Measurements from ENCODE around the gene PRKAR2B. TPM values are rescaled to one million over a fixed set of nuclear protein-coding genes. Genes with fewer than 3 reads are reported as not detected.
"Not testable (repeated sequence)": the region's sequence is repeated elsewhere in the genome, so short reads cannot be mapped to it uniquely, and the experiment has no call there.

Gene PRKAR2B
- total RNA-seq, 1 donor from 2014 or later: 17.8 TPM

DNA sequence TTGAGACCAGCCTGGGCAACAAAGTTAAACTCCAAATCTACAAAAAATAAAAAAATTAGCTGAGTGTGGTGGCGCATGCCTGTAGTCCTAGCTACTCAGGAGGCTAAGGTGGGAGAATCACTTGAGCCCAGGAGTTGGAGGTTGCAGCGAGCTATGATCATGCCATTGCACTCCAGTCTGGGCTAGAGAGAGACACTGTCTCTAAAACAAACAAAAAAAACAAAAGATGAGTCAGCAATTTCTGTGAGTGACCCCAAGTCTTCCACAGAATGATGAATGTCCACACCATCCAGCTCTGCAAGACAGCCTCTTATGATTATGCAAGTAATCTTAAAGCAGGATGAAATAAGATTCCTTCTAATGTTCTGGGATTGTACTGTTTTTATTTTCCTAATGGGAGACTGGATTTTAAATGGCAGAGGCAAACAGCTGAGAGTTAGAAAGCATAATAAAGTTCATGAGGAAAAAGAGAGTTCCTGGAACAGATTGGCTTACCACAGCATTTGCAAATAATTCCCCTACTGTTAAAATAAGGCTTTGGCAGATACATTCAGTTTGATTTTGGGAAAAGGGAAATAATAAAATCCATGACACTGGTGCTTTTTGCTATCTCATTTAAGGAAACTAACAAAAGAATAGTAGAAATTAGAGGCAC lies 18.9 kb upstream of the PRKAR2B start:
- intact Hi-C loops (cut with DNase I): no loop called here
- DNase-seq (ENCODE audit: low spot score): no peak
- peak; percentile 78 for ATAC-seq

- ATAC-seq (no peak), DNase-seq (ENCODE audit: low spot score) (no peak)
- intact Hi-C loops (cut with DNase I): no loop called here
Measured at GRCh38 chr7:107026166-107026565, 18.3 kb upstream of the PRKAR2B start.

GRCh38 chr7:107027208-107027607 lies 17.3 kb upstream of the PRKAR2B start:
- ATAC-seq (no peak), DNase-seq (ENCODE audit: low spot score) (no peak)
- intact Hi-C loops (cut with DNase I): no loop called here

DNA sequence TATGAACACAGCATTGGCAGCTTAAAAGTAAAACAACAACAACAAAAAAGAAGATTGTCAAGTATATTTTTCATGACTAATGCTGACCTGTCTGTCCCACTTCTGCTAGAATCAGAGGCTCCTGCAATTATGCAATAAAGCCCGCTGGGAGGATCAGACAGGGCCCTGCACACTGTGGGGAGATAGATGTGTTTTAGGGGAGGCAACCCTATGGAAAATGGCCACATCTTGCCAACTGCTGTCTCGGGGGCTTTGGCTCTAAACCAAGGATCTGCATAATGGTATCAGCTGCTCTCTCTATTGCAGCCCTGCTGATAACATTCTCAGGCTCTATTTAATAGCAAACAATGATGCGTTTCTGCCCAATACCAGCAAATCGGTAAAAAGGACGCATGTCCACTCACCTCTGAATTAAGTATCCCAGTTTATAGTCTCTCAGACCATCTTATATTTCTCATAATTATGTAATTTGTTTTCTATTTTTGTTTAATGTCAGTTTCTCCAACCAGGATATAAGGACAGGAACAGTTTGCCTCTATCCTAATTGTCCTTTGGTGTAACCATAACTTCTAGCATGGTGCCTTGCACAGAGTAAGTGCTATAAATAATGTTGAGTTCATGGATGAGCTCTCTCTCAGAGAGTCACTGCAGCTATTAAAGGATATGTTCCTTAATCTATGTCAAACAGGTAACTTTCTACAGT lies 15.3 kb upstream of the PRKAR2B start:
- intact Hi-C loops (cut with DNase I): no loop called here
- ATAC-seq: no peak

DNA sequence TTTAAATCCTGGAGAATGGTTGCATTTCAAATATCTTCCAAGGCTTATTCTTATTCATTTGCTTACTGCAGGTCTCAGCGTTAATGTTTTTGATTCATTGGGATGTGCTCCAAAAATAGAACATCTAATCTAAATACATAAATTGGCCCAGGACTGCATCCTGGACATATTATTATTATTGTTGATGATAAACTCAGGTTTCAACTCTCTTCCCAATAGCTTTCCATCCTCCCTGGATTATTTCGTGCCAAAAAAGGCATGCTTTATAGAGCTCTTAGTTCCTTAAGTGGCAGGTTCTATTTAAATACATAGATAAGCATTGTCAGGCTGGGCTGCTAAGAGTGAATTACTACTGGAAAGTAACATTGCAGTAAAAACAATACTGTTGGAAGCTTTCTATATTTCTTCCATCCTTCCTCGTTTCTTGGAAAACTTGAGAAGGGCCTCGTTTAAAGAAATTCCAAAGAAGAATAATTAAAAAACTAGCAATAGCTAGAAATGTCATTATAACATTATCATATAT lies 14.7 kb upstream of the PRKAR2B start:
- no peak for ATAC-seq
- intact Hi-C loops (cut with DNase I): no loop called here
- no peak for DNase-seq (ENCODE audit: low spot score)

More for the DNA sequence above, 15.3 kb upstream of the PRKAR2B start:
- no peak for DNase-seq (ENCODE audit: low spot score)

- ATAC-seq (no peak), DNase-seq (ENCODE audit: low spot score) (no peak)
- intact Hi-C loops (cut with DNase I): no loop called here
Measured at GRCh38 chr7:107032050-107032449, 12.5 kb upstream of the PRKAR2B start.

- intact Hi-C loops (cut with DNase I): no loop called here
- no peak for DNase-seq (ENCODE audit: low spot score)
- ATAC-seq: no peak
Measured at GRCh38 chr7:107032720-107033438, 11.6 kb upstream of the PRKAR2B start.

DNA sequence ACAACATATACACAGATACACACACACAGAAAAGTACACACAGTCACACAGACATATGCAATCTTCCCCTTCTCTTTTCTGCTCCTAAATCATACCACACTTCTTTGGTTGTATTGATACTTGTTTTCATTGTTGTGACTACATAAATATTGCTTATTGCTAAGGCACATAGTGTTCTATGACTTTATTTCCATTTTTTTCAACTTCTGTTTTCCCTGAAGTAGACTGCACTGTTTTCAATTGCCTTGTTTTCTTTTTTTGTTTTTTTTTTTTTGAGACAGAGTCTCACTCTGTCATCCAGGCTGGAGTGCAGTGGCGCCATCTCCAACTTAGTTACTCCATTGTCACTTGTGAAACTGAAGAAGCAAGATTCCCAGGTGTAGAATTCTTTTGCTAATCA lies 10.0 kb upstream of the PRKAR2B start:
- DNase-seq (ENCODE audit: low spot score) (no peak), ATAC-seq (no peak)
- intact Hi-C loops (cut with DNase I): no loop called here

- DNase-seq (ENCODE audit: low spot score): no peak
- intact Hi-C loops (cut with DNase I): no loop called here
Measured at GRCh38 chr7:107035446-107035845, 9.1 kb upstream of the PRKAR2B start.

GRCh38 chr7:107036535-107036934 lies 8.0 kb upstream of the PRKAR2B start:
- intact Hi-C loops (cut with DNase I): no loop called here
- ATAC-seq (no peak), DNase-seq (ENCODE audit: low spot score) (no peak)

More at GRCh38 chr7:107035446-107035845, 9.1 kb upstream of the PRKAR2B start:
- no peak for ATAC-seq

DNA sequence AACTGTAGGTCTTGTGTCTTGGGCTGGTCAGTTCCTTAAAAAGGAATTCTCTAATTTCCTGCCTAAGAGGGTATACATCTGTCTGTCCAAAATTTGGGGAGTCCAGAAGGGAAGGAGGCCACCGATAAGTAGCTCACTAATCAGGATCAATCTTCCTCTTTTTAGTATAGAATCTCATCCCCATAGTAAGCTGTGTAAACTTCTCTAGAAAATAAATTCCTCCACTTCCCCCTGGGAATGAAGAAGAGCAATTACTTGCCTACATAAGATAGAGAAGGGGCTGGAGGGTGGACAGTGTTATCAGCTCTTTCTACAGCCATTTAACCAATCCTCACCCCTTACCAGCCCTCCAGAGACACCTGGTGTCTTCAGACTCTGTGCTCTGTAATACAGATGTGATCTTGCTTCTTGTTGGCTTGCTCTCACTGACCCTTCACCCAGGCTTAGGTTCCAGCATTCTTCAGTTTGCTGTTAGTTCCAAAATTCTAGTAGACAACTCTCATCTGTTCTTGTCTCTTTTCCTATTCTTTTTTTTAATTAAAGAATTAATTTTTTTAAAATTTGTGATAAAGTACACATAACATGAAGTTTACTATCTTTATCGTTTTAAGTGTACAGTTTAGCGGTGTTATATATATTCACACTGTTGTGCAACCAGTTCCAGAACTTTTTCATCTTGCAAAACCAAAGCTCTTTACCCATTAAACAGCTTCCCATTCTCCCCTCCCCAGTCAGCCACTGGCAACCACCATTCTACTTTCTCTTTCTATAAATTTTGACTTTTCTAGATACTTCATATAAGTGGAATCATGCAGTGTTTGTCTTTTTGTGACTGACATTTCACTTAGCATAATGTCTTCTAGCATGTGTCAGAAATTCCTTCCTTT lies 6.5 kb upstream of the PRKAR2B start:
- intact Hi-C loops (cut with DNase I): no loop called here
- DNase-seq (ENCODE audit: low spot score): no peak

GRCh38 chr7:107039199-107039900 lies 5.2 kb upstream of the PRKAR2B start:
- DNase-seq (ENCODE audit: low spot score) (no peak), ATAC-seq (no peak)
- intact Hi-C loops (cut with DNase I): no loop called here

More for the DNA sequence above, 6.5 kb upstream of the PRKAR2B start:
- ATAC-seq: peak; percentile 41

- intact Hi-C loops (cut with DNase I): no loop called here
- ATAC-seq (no peak), DNase-seq (ENCODE audit: low spot score) (no peak)
Measured at GRCh38 chr7:107041097-107041496, 3.4 kb upstream of the PRKAR2B start.

GRCh38 chr7:107041764-107042163 lies 2.7 kb upstream of the PRKAR2B start:
- ATAC-seq; DNase-seq (ENCODE audit: low spot score); intact Hi-C loops (cut with DNase I): not testable (repeated sequence)

DNA sequence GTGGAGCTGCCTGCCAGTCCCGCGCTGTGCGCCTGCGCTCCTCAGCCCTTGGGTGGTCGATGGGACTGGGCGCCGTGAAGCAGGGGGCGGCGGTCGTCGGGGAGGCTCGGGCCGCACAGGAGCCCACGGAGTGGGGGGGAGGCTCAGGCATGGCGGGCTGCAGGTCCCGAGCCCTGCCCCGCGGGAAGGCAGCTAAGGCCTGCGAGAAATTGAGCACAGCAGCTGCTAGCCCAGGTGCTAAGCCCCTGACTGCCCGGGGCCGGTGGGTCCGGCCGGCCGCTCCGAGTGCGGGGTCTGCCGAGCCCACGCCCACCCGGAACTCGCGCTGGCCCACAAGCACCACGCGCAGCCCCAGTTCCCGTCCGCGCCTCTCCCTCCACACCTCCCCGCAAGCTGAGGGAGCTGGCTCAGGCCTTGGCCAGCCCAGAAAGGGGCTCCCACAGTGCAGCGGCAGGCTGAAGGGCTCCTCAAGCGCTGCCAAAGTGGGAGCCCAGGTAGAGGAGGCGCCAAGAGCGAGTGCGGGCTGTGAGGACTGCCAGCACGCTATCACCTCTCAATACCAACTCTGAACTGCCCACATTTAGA lies 2.1 kb upstream of the PRKAR2B start:
- ATAC-seq; intact Hi-C loops (cut with DNase I); DNase-seq (ENCODE audit: low spot score): not testable (repeated sequence)

GRCh38 chr7:107043491-107043890 lies 1.0 kb upstream of the PRKAR2B start:
- no peak for DNase-seq (ENCODE audit: low spot score)
- ATAC-seq: no peak
- intact Hi-C loops (cut with DNase I): no loop called here

GRCh38 chr7:107043921-107044346 lies 571 bp upstream of the PRKAR2B start:
- intact Hi-C loops (cut with DNase I): no loop called here
- ATAC-seq: peak; percentile 3
- DNase-seq (ENCODE audit: low spot score): no peak

Data from sciatic nerve (tissue), 2 donors.